ENCODE measurements around the gene CNNM3.

GRCh38 chr2:96819128-96819875, 3.2 kb downstream of the CNNM3 start:
- TF ChIP-seq, protein P1, sequence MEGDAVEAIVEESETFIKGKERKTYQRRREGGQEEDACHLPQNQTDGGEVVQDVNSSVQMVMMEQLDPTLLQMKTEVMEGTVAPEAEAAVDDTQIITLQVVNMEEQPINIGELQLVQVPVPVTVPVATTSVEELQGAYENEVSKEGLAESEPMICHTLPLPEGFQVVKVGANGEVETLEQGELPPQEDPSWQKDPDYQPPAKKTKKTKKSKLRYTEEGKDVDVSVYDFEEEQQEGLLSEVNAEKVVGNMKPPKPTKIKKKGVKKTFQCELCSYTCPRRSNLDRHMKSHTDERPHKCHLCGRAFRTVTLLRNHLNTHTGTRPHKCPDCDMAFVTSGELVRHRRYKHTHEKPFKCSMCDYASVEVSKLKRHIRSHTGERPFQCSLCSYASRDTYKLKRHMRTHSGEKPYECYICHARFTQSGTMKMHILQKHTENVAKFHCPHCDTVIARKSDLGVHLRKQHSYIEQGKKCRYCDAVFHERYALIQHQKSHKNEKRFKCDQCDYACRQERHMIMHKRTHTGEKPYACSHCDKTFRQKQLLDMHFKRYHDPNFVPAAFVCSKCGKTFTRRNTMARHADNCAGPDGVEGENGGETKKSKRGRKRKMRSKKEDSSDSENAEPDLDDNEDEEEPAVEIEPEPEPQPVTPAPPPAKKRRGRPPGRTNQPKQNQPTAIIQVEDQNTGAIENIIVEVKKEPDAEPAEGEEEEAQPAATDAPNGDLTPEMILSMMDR (conservative IDR thresholded peaks at IDR 0.05): no peak
- TF ChIP-seq ZFX (IDR thresholded peaks at IDR 0.05): no peak

Data from C4-2B (cell line).